Measurements from ENCODE around the gene TLCD4.
"Not testable (repeated sequence)": the region's sequence is repeated elsewhere in the genome, so short reads cannot be mapped to it uniquely, and the experiment has no call there.

TLCD4 gene, protein sequence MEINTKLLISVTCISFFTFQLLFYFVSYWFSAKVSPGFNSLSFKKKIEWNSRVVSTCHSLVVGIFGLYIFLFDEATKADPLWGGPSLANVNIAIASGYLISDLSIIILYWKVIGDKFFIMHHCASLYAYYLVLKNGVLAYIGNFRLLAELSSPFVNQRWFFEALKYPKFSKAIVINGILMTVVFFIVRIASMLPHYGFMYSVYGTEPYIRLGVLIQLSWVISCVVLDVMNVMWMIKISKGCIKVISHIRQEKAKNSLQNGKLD
- total RNA-seq: 0.49 to 0.97 (median 0.70) reads per million in 4 experiments

DNA sequence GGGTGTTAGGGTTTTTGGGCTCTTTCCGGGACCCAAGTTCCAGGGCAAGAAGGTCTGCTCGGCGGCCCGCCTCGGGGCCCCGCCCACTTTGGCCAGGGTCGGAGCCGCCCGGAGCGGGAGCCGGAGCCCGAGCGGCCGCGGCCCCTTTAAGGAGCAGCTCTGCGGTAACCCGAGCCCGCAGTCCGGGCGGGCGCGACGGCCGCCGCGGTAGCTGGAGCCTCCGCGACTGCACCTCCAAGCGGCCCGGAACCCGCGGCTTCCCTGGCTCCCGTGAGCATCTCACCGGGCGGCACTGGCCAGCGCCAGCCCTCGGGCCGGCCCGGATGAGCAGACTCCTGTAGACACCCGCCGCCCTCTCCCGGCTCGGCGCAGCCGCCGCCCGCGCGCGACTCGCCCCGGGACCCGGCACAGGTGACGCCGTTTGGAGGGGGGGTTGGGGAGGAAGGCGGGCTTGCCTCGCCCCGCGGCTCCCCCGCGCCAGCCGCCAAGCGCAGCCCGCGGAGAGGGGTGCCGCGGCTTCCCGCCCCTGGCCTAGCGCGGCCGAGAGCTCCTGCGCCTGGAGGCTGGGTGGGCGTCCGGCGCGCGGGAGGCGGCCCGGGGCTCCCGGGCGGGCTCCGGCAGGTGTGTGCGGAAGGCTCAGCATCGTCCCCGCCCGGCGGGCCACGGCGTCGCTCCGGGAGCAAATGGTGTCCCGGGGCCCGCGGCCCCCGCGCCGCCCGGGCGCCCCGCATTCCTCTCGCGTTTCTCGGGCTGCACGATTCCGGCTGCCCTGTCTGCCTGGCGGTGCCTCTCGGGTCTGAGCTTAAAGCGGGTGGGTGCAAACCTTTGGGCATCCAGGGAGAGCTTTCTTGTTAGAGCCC, at the start of gene TLCD4:
TLCD4 (plus strand) TSS at position 149 of the 860 bp plus-strand sequence. CDS start 26,547 bp downstream, outside the sequence.
- DNase-seq: no peak

DNA sequence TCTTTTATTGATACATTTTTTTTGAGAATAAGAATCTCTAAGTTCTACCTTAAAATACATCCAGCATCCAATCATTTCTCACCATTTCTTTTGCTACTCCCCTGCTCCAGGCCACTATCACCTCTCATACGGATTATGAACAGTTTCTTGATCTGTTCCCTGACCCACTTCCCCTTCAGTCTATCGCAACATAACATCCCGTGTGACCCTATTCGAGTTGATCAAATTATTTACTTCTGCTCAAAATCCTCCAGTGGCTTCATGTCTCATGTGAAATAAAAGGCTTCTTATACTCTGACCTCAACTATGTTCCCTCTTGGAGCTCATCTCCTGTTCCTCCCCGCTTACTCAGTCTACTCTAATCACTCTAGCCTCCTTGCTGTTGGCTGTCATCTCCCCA, 49.6 kb upstream of the TLCD4 start:
- DNase-seq: no peak

DNA sequence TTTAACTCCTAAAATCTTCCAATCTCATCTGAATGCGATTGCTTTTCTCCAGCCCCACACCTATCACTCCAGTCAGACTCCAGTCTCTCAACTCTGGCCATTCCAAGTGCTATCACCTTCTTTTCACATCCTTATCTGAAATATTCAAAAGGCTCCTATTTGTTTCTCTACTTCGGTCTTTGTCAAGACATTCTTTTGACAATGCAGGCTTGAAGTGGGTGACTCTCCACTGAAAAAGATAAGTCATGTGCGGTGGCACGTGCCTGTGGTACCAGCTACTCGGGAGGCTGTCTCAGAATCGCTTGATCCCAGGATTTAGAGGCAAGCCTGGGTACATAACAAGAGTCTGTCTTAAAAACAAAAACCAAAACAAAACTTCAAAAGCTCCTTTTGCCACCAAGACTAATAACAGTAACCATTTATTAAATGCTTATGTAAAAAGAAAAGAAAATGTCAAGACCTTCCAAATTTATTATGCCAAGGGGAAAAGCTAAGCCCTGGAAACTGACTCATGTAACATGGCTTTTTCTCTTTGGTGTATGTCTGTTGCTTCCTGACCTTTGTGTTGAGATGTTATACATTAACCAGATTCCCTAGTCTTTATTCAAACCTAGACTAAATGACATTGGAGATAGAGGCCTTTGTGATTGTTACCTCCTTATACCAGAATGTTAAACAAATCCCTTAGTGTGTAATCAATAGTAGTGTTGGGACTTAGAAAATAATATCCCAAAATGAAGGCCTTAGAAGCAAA, 48.0 kb upstream of the TLCD4 start:
- DNase-seq: no peak

- DNase-seq: no peak
Observed at GRCh38 chr1:95069710-95070093, 47.5 kb upstream of the TLCD4 start.

GRCh38 chr1:95071539-95071938, 45.6 kb upstream of the TLCD4 start:
- no peak for DNase-seq

GRCh38 chr1:95072117-95072516, 45.0 kb upstream of the TLCD4 start:
- DNase-seq: no peak

DNA sequence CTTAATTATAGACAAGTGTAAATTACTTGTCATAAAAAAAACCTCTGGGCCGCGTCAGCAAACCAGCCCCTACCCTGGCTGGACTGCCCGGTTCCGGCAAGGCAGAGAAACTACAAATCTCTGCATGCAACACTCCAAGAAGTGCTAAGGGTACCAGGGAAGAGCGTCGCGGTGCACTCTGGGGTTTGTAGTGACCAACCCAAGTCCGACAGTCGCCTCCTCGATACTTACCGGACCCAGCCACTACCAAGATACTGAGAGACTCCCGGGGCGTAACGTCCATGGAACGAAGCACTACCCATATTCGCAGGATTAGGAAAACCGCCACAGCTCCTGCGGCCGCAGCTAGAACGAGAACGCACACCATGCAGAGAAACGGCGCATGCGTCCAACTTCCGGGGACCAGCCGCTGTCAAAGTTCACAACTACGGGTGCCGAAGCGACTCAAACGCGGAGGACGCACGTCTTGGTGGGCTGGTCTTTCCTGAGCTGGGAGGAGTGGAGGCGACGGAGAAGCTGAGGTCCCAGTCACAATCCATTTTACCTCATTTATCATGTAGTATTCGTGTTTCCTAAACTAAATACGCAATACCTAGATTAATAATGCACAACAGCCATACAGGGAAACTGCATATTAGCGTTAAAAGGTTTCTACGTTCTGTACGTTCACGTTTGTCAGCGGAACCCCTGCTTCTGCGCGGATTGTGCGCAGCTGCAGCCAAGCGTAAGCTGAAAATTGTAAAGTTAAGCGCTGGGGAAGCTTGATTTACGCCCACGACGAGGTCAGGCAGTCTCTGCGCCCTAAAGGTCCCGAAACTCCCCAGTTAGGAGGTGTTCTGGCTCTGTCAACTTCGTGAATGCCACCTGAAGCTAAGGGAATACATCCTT, 44.4 kb upstream of the TLCD4 start, which contains the start of gene ALG14:
ALG14 (minus strand) TSS at position 420 of the 888 bp plus-strand sequence; CDS start at position 367, 53 bp downstream.
- DNase-seq: peak; percentile 86

DNA sequence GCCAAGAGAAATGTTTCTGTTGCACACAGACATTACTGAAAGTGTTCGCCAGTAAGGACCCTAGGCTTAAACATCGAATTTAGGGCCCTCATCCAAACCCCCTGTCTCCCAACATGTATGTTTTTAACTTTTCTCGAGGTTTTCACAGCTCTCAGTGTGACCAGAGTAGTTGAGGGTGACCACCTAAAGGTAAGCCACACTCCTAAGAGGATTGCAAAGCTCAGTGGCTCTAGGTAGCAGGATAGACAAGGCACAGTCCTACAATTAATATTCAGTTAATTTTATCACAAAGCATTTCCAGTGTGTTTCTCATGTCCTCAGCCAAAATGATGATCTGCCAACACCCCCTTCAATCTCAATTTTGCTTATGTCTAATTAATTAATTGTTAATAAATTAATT, 43.7 kb upstream of the TLCD4 start:
- no peak for DNase-seq

- DNase-seq: no peak
Observed at GRCh38 chr1:95076034-95076433, 41.1 kb upstream of the TLCD4 start.

DNA sequence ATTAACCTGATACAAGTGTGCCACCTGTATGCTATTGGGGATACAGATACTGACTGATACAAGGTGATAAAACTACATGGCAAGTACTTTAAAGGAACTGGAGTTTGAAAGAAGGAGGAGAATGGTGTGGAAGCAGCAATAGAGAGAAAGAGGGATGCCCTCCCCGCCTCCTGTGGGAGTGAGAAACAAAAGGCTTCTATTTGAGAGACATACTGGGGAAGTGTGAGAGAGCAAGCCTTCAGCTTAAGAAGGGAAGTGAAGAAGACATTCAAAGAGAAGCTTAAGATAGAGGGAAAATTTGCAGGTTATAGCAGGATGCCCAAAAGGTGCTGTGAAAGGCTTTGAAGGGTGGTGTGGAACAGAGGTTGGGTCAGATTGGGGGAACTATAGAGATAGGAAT, 36.7 kb upstream of the TLCD4 start:
- DNase-seq: no peak

DNA sequence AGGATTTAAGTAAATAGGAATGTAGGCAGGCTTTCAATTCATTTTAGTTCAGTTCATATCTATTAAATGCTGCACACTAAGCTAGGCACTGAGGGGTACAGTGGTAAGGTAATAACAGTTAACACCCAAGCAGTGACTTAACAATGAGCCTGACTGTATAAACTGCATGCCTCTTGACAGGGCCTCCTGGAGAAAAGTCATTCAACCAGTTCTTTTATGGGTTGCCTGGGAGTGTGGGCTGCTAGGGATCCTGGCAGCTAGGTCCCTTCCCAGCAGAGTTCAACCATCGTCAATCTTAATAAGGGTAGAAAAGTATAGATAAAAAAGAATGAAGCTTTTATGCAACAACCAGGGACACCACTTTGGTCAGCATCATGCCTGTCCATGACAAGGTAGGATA, 36.3 kb upstream of the TLCD4 start:
- no peak for DNase-seq

GRCh38 chr1:95084317-95085176, 32.6 kb upstream of the TLCD4 start:
- no peak for DNase-seq

- DNase-seq: no peak
Observed at GRCh38 chr1:95085376-95085775, 31.8 kb upstream of the TLCD4 start.

- no peak for DNase-seq
Observed at GRCh38 chr1:95086949-95087533, 30.1 kb upstream of the TLCD4 start.

DNA sequence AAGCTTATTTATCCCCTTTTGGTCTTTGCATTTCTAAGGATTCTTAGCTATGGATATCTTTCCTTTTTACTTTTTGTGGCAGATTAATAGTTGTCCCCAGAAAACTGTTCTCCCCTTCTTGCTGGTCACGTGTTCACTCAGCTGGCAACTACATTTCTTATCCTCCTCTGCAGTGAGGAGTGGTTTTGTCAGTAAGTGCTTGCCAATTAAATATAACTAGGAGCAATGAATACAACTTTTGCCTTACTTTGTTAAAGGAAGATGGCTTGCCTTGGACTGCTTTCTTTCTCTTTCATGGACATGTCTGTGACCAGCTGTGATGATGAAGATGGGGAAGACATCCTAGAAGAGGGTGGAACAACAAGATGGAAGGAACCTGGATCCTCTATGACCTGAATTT, 28.9 kb upstream of the TLCD4 start:
- no peak for DNase-seq

DNA sequence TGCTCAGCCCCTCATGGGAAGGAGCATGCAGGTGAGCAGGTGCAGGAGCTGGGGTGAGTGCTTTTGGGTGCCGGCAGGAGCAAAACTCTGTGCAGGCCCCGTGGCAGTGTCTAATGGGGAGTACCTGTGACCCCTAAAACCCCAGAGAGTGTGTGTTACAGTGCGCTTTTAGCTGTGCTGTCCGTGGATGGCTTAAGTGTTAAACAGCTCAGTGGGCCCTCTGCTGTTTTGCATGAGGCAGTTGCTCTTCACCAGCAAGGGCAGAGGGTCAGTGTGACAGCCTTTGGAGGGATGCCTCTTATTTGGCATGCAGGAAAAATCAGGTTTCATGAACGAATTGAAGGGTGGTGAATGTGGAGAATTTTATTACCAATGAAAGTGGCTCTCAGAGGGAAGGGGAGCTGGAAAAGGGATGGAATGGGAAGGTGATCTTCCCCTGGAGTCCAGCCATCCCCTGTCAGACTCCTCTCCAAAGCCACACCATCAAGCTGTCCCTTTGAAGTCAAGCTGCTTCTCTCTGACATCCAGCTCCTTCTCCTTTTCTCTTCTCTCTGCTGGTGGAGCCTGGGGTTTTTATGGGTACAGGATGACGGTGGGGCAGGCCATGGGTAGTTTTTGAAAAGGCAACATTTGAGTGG, 27.4 kb upstream of the TLCD4 start:
- no peak for DNase-seq

GRCh38 chr1:95091290-95091689, 25.9 kb upstream of the TLCD4 start:
- not testable (repeated sequence) for DNase-seq

GRCh38 chr1:95092891-95093290, 24.3 kb upstream of the TLCD4 start:
- not testable (repeated sequence) for DNase-seq

DNA sequence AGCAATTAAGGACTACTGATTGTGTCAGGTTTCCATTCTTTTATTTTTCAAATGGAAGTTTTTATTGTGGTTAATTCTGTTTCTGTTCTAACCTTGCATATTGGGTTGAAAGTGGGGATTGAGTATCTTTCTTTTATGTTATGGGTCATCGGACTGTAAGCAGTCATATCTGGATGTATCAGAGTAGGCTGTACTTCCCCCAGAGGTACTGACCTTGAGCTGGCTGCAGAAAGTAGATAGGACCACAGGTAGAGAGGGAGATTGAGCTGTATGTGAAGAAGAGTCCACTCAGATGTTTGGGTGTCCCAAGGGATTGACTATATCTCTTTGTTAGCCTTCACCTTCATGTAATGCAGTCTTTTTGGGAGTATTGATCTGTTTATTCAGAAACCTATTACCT, 23.9 kb upstream of the TLCD4 start:
- no peak for DNase-seq

DNA sequence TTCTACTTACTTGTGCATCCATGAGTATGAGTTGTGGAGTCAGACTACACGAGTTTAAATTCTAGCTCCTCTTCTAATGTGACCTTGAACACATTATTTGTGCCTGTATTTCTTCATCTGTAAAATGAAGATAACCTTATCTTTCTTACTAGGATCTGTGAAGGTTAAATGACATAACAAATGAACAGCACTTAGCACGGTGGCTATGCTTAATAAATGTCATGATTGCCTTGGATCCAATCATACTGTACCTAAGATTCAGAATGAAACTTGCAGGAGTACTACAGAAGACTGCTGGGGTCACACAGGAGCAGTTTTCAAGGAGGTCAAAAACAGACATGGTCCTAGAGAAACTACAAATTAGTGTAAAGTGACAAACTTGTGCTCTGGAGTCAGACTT, 22.2 kb upstream of the TLCD4 start:
- no peak for DNase-seq

Measured in effector CD8-positive, alpha-beta T cell (primary cell).